ENCODE results near the gene SLFN11. TPM values are rescaled to one million over a fixed set of nuclear protein-coding genes. Genes with fewer than 3 reads are reported as not detected.
A peak's percentile ranks its signal among the peaks of the same experiment; 100 is the strongest.
"Not testable (repeated sequence)": the region's sequence is repeated elsewhere in the genome, so short reads cannot be mapped to it uniquely, and the experiment has no call there.

Gene SLFN11, protein sequence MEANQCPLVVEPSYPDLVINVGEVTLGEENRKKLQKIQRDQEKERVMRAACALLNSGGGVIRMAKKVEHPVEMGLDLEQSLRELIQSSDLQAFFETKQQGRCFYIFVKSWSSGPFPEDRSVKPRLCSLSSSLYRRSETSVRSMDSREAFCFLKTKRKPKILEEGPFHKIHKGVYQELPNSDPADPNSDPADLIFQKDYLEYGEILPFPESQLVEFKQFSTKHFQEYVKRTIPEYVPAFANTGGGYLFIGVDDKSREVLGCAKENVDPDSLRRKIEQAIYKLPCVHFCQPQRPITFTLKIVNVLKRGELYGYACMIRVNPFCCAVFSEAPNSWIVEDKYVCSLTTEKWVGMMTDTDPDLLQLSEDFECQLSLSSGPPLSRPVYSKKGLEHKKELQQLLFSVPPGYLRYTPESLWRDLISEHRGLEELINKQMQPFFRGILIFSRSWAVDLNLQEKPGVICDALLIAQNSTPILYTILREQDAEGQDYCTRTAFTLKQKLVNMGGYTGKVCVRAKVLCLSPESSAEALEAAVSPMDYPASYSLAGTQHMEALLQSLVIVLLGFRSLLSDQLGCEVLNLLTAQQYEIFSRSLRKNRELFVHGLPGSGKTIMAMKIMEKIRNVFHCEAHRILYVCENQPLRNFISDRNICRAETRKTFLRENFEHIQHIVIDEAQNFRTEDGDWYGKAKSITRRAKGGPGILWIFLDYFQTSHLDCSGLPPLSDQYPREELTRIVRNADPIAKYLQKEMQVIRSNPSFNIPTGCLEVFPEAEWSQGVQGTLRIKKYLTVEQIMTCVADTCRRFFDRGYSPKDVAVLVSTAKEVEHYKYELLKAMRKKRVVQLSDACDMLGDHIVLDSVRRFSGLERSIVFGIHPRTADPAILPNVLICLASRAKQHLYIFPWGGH
- 19.2 and 22.4 TPM in 2 replicates for total RNA-seq

DNA sequence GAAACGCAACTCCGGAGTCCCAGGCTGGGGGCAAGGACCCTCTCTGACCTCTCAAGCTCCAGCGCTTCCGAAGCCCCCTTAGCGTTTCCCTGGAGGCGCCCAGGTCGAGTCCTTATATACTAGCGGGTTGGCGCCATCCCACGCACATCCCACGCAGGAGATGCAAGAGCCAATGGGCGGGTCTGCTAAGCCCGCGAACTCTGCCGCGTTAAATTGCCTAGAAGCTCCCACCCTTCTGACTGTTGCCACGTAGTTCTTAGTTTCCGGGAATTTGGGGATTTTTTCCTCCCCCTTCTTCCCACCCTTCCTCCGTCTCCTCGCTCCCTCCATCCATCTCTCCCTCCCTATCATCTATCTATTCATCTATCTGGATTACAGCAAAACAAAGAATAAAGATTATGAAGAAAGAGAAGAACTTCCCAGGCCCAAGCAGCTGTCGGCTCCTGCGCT lies at the start of gene SLFN11:
Gene SLFN11, minus strand, starts transcription at position 88 of the 450 bp plus-strand sequence. CDS start 9,814 bp downstream, outside the sequence.
- Mint-ChIP-seq H3K27ac (peak within 1 kb of the TSS; percentile 98), H3K4me1 (peaks cover 50% of the 10 kb centered on the region), H3K27me3 (no peaks in the 10 kb centered on the region), H3K9me3 (peaks cover 8% of the 10 kb centered on the region), H3K36me3 (ENCODE audit: low read depth) (peaks cover 12% of the 10 kb centered on the region), H3K4me3 (peak within 1 kb of the TSS; percentile 99)
- ATAC-seq (ENCODE audit: low read depth) (peak; percentile 76), DNase-seq (peak; percentile 55)
- intact Hi-C loops (cut with micrococcal nuclease) = loop anchor here (1.0 to 2.0 kb wide), 3 partner anchors 27 to 61 kb away; partner anchors contain the start of gene SLFN12
- ChIA-PET CTCF (interaction anchor here (1.2 to 1.5 kb wide), 2 partner anchors 60 to 160 kb away, joined by 4 to 5 read pairs; no protein-coding TSS in a partner anchor), POLR2A (interaction anchor here (0.5 to 2.6 kb wide), 11 partner anchors 11 to 435 kb away, joined by 3 to 15 read pairs (median 4); partner anchors contain the start of genes SLFN12, SLFN13, SLFN5 and TAF15)
- no peak for TF ChIP-seq CTCF (IDR thresholded peaks at IDR 0.05)

DNA sequence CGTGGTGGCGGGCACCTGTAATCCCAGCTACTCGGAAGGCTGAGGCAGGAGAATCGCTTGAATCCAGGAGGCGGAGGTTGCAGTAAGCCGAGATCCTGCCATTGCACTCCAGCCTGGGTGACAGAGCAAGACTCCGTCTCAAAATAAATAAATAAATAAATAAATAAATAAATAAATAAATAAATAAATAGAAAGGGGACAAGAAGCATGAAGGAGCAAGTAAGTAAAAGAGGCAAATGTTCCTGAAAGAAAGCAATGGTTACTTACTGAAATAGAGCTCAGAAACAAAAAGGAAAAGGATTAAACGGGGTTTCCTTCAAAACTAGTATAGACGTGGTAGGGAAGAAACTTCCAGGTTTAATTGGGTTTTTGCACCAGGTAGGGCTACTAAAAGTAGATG lies 47.6 kb upstream of the SLFN11 start:
- H3K36me3 Mint-ChIP-seq (ENCODE audit: low read depth) = peaks cover 24% of the 10 kb centered on the region
- H3K9me3 Mint-ChIP-seq; intact Hi-C loops (cut with micrococcal nuclease); DNase-seq; ATAC-seq (ENCODE audit: low read depth); H3K4me3 Mint-ChIP-seq; H3K27me3 Mint-ChIP-seq; H3K27ac Mint-ChIP-seq; POLR2A ChIA-PET; H3K4me1 Mint-ChIP-seq: not testable (repeated sequence)
- CTCF ChIA-PET = interaction anchor here (1.7 kb wide), 1 partner anchor 12 kb away, joined by 4 read pairs; no protein-coding TSS in a partner anchor

- no peak overlapping the region for H3K4me3 Mint-ChIP-seq
- no peak for ATAC-seq (ENCODE audit: low read depth)
- POLR2A ChIA-PET = no interaction called here
Measured at GRCh38 chr17:35416659-35417058, 43.2 kb upstream of the SLFN11 start.

GRCh38 chr17:35414707-35415106 lies 41.3 kb upstream of the SLFN11 start:
- CTCF ChIA-PET = interaction anchor here (1.0 kb wide), 1 partner anchor 102 kb away, joined by 3 read pairs; no protein-coding TSS in a partner anchor
- H3K27ac Mint-ChIP-seq; intact Hi-C loops (cut with micrococcal nuclease); H3K4me1 Mint-ChIP-seq; POLR2A ChIA-PET; ATAC-seq (ENCODE audit: low read depth); DNase-seq; H3K4me3 Mint-ChIP-seq; H3K27me3 Mint-ChIP-seq; H3K9me3 Mint-ChIP-seq: not testable (repeated sequence)
- peaks cover 45% of the 10 kb centered on the region for H3K36me3 Mint-ChIP-seq (ENCODE audit: low read depth)

More at GRCh38 chr17:35416659-35417058, 43.2 kb upstream of the SLFN11 start:
- no peaks in the 10 kb centered on the region for H3K4me1 Mint-ChIP-seq
- H3K9me3 Mint-ChIP-seq = peaks cover 9% of the 10 kb centered on the region
- no peaks in the 10 kb centered on the region for H3K27me3 Mint-ChIP-seq
- intact Hi-C loops (cut with micrococcal nuclease) = no loop called here
- H3K36me3 Mint-ChIP-seq (ENCODE audit: low read depth) = peaks cover 36% of the 10 kb centered on the region
- CTCF ChIA-PET = no interaction called here
- no peak overlapping the region for H3K27ac Mint-ChIP-seq
- no peak for TF ChIP-seq CTCF (IDR thresholded peaks at IDR 0.05)
- DNase-seq = no peak

GRCh38 chr17:35414247-35414646 lies 40.8 kb upstream of the SLFN11 start:
- intact Hi-C loops (cut with micrococcal nuclease) = no loop called here
- ATAC-seq (ENCODE audit: low read depth) (no peak), DNase-seq (no peak)
- Mint-ChIP-seq H3K4me1 (no peaks in the 10 kb centered on the region), H3K27ac (no peak overlapping the region), H3K27me3 (no peaks in the 10 kb centered on the region), H3K36me3 (ENCODE audit: low read depth) (peaks cover 43% of the 10 kb centered on the region), H3K4me3 (no peak overlapping the region), H3K9me3 (peaks cover 9% of the 10 kb centered on the region)
- CTCF ChIA-PET = interaction anchor here (1.0 kb wide), 1 partner anchor 101 kb away, joined by 3 read pairs; no protein-coding TSS in a partner anchor
- TF ChIP-seq CTCF (IDR thresholded peaks at IDR 0.05) = no peak
- POLR2A ChIA-PET = no interaction called here
